Inferior parietal cortex (tissue), 1 donor: Measurements from ENCODE around the gene VSX1.

Experiments
- DNase-seq: peaks from one replicate; pipeline ENCODE4 v3.0.0-alpha.2; 2016; ENCODE audit errors: extremely low spot score

Gene VSX1

DNA sequence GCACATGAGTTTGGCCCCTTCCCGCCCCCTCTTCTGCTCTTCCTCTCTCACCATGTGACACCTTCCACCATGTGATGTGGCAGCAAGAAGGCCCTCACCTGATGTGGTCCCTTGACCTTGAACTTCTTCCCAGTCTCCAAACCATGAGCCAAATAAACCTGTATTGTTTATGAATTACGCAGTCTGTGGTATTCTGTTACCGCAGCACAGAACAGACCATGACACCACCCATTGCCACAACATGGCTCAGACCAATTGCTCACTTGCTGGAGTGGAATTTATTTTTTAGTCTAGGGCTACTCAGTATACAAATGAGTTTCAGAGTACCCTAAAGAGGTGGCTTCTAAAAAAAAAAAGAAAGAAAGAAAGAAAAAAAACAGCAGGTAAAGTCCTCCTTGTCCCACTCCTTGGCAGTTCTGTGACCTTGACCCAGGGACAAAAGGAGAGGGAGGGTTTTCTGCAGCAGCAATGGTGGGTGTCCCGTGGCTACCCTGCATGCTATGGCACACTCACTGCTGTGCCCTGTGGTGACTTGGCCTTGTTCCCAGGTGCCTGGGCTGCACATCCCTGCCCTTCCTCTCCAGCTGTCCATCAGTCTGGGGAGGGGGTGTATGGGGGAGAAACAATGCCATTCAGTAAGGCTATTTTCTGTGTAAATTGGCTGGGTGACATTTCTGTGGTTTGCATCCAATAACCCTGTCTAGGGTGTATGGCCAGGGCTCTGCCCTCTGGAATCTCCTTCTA lies 5.4 kb upstream of the VSX1 start:
- DNase-seq: no peak

DNA sequence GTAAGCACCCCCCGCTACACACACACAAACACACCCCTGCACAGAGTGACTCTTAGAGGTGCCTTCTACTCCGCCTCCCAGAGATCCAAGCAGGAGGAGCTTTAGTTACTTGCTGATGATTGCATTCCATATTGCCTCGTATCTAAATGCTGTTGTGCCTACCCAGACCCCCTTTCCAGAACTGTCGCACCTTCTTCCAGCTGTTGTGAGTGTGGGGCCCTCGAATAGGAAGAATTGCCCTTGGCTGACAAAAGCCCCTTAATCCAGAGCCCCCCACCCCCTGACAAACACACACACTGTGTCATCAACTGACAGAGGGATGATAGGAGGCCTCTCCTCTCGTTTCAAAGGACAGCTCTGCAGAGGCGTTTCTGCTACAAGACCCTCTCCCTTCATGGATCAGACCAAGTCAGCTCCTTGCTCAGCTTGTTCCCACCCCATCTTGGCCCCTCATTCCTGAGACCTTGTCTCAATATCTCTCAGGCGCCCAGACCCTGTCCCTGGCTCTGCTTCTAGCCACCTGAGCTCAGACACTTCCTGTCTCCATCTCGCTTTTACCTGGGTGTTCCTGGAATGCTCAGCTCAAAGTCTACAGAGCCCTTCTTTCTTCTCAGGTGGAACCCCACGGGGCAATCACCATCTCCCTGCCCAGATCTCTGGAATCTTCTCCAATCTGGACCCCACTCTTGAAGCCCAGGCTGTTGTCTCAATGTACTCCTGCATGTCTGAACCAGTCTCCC lies 4.0 kb upstream of the VSX1 start:
- no peak for DNase-seq

DNA sequence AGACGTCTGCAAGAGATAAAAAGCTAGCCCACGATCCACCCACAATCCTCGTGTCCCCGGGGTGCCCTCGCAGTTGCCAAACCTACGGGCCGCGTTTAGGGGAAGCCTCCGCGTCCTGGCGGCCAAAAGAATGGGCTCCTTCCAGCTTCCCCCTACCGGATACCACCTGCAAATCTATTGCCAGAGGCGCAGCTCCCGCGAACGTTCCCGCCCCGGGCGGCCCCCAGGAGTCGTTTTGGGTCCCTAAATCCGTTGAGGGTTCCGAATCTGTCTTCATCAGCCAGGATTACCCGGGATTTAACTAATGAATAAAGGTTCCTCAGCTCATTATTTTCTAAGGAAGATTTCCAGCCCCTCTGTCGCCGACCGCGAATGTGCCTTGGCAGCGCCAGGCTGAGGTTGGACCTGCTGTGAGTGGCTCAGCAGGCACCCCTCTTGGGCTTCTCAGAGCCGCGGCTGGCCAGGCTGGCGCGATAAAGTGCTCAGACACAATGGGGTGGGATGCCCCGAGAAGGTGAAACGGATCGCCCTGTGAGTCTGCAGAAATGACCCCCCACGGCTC lies 2.8 kb upstream of the VSX1 start:
- DNase-seq: no peak

- DNase-seq: no peak
These were observed 2.1 kb upstream of the VSX1 start for GRCh38 chr20:25083773-25084625.

GRCh38 chr20:25083141-25083772 lies 1.3 kb upstream of the VSX1 start:
- DNase-seq: no peak

GRCh38 chr20:25082498-25082873 lies 545 bp upstream of the VSX1 start:
- no peak for DNase-seq

DNA sequence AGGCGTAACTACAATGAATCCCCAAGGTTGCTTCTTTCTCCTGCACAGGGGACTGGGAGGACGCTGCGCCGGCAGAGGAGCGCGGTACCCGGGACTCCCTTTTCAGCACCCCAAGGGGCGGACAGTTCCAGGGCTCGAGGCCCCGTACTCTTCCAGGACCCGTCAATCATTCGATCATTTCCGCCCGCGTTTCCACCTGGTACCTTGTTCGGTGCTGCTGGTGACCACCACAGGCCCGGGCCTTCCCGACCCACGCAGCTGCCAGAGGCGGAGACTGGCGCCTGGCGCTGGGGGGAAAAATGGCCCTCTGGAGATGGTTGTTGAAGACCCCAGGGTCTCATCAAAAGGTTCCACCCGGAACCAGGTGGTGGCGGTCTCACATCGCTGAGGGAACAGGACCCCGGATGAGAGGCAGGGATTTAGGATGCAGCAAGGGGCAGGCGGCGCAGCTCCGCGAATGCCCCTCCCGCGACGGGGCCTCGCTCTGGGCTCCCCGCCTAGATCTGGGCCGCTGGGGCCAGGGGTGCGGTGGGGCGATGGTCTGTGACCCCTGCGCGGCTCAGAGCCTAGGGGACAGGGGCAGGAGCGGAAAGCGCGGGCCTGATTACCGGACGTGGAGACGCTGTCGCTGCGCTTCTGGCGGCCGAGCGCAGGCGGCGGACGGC lies 744 bp downstream of the VSX1 start:
- DNase-seq: no peak

DNA sequence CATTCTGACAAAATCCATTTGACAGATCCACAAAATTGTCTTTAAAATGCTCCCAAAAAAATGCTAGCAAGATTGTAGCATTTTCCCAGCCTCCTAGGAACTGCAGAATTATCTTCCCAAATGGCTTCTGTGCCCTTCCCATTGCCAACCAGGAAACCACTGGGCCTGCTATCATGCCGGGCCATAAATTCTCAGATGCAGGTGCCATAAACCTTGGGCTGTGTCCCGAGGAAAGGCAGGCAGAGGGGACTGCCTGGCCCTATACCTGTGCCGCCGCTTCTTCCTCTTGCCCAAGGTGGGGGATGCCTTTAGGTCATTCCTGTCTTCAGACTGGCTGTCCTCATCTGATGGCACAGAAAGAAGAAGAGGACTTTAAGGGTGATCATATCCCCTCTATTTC lies 2.8 kb downstream of the VSX1 start:
- no peak for DNase-seq

DNA sequence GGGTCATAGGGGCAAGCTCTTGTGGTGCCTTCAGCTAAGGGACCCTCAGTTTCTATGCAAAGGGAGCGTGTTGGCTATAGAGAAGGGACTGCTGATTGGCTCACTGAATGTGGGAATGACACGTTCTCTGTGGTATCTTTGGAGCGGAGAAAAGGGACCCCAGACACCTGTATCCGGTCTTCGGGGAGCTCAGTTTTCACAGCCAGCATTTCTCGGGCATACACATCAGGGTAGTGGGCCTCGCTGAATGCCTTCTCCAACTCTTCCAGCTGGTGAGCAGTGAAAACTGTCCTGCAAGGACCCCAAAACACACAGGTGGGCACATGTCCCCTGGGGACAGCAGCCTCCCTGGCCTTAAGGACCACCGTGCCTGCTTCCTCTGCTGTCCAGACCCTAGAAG lies 3.3 kb downstream of the VSX1 start:
- no peak for DNase-seq

DNA sequence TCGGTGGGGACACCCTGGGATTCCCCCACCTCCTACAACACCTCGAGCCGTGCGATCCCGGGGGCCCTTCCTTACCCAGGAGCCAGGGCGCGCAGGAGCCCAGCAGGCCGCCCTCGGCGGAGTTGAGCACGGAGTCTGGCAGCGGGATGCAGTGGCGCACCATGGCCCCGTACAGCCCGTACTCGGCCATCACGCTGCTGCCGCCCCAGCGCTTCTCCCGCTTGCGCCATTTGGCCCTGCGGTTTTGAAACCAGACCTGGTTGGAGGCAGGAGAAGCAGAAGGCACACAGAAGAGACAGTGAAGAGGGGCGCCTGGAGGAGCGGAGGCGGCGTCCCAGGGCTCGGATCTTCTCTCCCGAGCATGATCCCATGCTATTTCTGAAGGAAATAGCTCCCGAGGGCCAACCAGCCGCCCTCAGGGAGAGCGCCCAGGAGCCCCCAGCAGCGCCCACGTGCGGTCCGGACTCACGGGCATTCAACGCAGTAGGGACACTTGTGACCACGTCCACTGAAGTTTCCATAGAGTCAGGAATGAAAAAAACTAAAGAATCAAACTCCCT lies 4.3 kb downstream of the VSX1 start:
- DNase-seq: no peak

DNA sequence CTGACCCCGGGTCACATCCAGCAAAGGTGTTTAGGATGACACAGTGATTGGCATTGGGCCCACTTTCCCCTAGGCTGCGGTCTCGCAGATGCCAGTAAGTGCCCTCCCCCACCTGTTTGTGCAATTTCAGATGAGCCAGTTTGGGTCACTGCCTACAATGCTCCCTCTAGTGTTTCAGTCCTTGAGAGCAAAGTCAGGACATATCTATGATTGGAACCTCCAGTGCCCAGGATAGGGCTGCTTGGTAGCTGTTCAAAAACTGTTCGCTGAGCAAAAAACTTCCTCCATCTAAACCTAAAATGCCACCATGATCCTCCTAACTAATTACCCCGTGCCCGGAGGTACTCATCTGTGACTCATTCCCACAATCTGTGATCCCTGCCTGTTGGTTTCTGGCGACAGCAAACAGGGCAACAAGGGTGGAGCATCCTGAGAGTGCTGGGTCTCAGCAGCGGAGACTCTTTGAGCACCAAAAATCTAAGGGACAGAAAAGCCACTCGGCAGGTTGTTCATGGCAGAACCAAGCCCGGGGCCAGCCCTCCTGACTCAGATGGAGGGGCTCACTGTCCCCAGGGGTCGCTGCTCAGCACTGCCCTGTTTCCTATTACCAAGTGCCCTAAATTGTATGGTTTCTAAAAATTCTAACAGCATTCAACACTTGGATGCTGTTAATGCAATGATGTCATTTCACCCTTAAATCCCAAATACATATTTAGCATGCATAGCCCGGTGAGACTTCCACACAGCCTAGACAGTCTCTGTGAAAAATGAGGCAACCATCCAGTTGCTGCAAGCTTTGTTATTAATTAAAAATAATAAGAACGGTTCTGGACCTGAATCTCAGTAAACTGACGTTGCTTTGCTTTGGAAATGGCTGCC lies 5.0 kb downstream of the VSX1 start:
- no peak for DNase-seq

- DNase-seq: no peak
These were observed 5.7 kb downstream of the VSX1 start for GRCh38 chr20:25076201-25076600.

- no peak for DNase-seq
These were observed 8.4 kb downstream of the VSX1 start for GRCh38 chr20:25073544-25073943.

DNA sequence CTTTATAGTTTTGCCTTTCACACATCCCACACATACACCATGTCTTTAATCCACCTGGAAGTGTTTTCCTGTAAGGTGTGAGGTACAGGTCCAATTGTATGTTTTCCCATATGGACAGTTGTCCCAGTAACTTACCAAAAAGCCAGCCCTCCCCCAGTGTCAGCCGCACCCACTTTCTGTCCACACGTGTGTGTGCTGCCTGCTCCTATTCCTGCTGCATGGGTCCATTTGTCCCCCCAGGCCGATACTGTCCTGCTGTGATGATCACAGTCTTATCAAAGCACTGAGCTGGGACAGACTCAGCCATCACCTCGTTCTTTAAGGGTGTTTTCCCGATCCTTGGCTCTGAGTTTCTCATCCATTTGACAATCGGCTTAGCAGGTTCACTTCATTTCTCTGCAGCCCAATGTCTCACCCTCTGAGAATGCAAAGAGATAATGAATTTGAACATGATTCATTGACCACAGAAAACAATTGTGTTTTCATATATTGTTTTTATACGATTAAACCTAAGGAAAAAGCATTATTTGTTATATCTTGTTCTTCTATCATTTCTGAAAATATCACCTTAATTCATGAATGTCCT lies 9.6 kb downstream of the VSX1 start:
- no peak for DNase-seq

- no peak for DNase-seq
These were observed 10.2 kb downstream of the VSX1 start for GRCh38 chr20:25071734-25072133.

GRCh38 chr20:25070821-25071473 lies 11.0 kb downstream of the VSX1 start:
- no peak for DNase-seq

DNA sequence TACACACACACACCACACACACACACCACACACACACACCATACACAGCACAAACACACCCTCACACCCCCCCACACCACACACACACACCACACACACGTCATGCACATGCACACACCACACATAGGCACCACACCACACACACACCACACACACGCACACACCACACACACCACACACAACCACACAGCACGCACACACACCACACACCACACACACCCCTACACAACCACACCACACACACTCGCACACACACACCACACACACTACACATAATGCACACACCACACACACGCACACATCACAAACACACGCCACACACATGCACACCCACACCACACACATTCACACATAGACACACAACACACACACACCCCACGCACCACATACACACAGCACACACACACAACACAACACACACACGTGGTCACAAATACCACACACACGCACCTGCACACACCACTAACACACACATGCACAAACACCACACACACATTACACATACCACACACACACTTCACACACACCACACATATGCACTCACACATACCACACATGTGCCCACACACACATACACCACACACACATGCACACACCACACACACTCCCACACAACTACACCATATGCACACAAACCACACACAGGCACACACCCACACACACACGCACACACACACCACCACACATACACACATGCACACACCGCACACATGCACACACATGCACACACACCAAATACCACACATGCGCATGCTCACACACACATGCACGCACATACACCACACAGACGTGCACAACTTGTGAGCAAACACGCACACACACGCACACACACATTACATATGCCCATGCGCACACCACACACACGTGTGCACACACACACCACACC lies 14.6 kb downstream of the VSX1 start:
- no peak for DNase-seq

GRCh38 chr20:25066386-25066785 lies 15.6 kb downstream of the VSX1 start:
- DNase-seq: no peak
